Measurements from ENCODE around the gene OR5T1. TPM values are rescaled to one million over a fixed set of nuclear protein-coding genes. Genes with fewer than 3 reads are reported as not detected.

Gene OR5T1
- total and polyA plus RNA-seq, 2 experiments from 2014 or later: not detected

DNA sequence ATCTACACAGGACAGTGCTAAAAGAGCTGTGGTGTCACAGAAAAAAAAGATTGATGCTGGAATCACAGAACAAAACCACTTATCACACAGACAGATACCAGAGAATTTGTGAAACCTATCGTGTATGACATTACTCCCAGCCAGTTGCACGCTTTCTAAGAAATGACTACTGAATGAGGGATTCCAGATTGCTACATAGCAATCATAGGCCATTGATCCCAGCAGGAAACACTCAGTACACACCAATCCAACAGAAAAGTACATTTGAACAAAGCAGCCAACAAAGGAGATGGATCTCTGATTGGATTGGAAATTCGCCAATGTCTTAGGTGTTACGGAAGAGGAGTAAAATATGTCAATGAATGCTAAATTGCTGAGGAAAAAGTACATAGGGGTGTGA, 22.9 kb downstream of the OR5T1 start:
- TF ChIP-seq EZH2 (IDR thresholded peaks at IDR 0.05; ENCODE audit: insufficient read depth, poor library complexity, severe bottlenecking) (no peak), EZH2phosphoT487 (IDR thresholded peaks at IDR 0.05; ENCODE audit: insufficient read depth, low read depth) (no peak)
- no peaks in the 10 kb centered on the region for H3K9me3 ChIP-seq (ENCODE audit: low read depth)
- no peak overlapping the region for H3K4me2 ChIP-seq (ENCODE audit: unreplicated experiment)
- H3K4me1 ChIP-seq (ENCODE audit: insufficient read depth): no peaks in the 10 kb centered on the region
- no peak overlapping the region for H2AFZ ChIP-seq
- H3K36me3 ChIP-seq (ENCODE audit: low read depth): no peaks in the 10 kb centered on the region
- in situ Hi-C loops (cut with MboI): no loop called here
- no peaks in the 10 kb centered on the region for H3K79me2 ChIP-seq (ENCODE audit: insufficient read depth)
- H3K9ac ChIP-seq: no peak overlapping the region
- no peak overlapping the region for H3K4me3 ChIP-seq
- H3F3A ChIP-seq (ENCODE audit: insufficient read depth): no peaks in the 10 kb centered on the region
- H3K27ac ChIP-seq: no peak overlapping the region
- no peaks in the 10 kb centered on the region for H3K27me3 ChIP-seq (replicated peaks; ENCODE audit: insufficient read depth)
- DNase-seq: no peak
- WGBS, 2 experiments (ENCODE audit: low coverage in 1 of 2, low lambda C conversion rate in 2 of 2, missing lambda C conversion rate in 2 of 2): 26 to 39% methylated on average over 4 of the region's 4 CpGs
- no peaks in the 10 kb centered on the region for H3K9me2 ChIP-seq (ENCODE audit: insufficient read depth)
- no peaks in the 10 kb centered on the region for H4K20me1 ChIP-seq (ENCODE audit: insufficient read depth)

DNA sequence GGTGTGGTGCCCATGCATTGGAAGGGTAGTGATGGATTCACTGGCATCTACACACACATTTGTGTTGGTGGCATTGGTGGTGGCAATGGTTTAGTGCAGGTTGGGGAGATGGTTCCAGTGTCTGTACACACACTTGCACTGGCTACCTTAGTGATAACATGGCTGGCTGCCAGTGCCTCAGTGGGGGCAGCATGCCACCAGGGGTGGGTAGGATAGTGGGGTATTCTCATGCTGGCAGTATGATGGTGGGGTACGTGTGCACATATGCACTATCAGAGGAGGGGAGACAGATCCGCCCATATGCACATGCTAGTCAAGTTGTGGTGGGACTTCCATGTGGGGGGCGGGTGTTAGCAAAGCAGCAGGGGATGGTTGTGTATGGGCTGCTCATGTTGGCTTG, 33.9 kb downstream of the OR5T1 start:
- H3K4me3 ChIP-seq: no peak overlapping the region
- no peaks in the 10 kb centered on the region for H3K79me2 ChIP-seq (ENCODE audit: insufficient read depth)
- no peaks in the 10 kb centered on the region for H3F3A ChIP-seq (ENCODE audit: insufficient read depth)
- H4K20me1 ChIP-seq (ENCODE audit: insufficient read depth): no peaks in the 10 kb centered on the region
- H3K9me2 ChIP-seq (ENCODE audit: insufficient read depth): no peaks in the 10 kb centered on the region
- in situ Hi-C loops (cut with MboI): no loop called here
- no peaks in the 10 kb centered on the region for H3K9me3 ChIP-seq (ENCODE audit: low read depth)
- no peak overlapping the region for H3K9ac ChIP-seq
- no peak overlapping the region for H3K4me2 ChIP-seq (ENCODE audit: unreplicated experiment)
- DNase-seq: no peak
- 18 to 24% methylated on average over 3 of the region's 3 CpGs for WGBS, 2 experiments (ENCODE audit: low coverage in 1 of 2, low lambda C conversion rate in 2 of 2, missing lambda C conversion rate in 2 of 2)
- no peaks in the 10 kb centered on the region for H3K4me1 ChIP-seq (ENCODE audit: insufficient read depth)
- H2AFZ ChIP-seq: no peak overlapping the region
- no peak overlapping the region for H3K27ac ChIP-seq
- H3K27me3 ChIP-seq (replicated peaks; ENCODE audit: insufficient read depth): no peaks in the 10 kb centered on the region
- TF ChIP-seq EZH2phosphoT487 (IDR thresholded peaks at IDR 0.05; ENCODE audit: insufficient read depth, low read depth) (no peak), EZH2 (IDR thresholded peaks at IDR 0.05; ENCODE audit: insufficient read depth, poor library complexity, severe bottlenecking) (no peak)
- H3K36me3 ChIP-seq (ENCODE audit: low read depth): no peaks in the 10 kb centered on the region

DNA sequence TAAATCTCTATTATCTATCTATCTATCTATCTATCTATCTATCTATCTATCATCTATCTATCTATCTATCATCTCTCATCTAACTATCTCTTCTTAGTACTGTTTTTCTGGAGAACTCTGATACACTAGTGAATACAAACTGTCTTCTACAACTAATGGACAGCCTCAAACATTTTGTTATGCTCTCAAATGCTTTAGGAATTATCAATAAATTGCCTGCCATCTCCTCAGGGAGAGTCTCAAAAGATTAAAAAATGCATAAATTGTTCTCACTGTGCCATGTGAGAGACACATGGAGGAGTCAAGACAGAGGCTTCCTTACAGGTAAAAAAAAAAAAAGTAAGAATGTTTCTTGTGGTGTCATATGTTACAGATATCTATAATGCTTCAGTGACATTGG, 40.9 kb downstream of the OR5T1 start, which contains the start of gene OR8K3:
TSS of gene OR8K3 (plus strand) at position 301 of the 400 bp plus-strand sequence. CDS start 3,163 bp downstream, outside the sequence.
- H3K27ac ChIP-seq: no peak within 1 kb of the TSS
- no peaks in the 10 kb centered on the region for H3F3A ChIP-seq (ENCODE audit: insufficient read depth)
- H2AFZ ChIP-seq: no peak within 1 kb of the TSS
- no peak within 1 kb of the TSS for H3K4me2 ChIP-seq (ENCODE audit: unreplicated experiment)
- H3K36me3 ChIP-seq (ENCODE audit: low read depth): no peaks in the 10 kb centered on the region
- no peak within 1 kb of the TSS for H3K9ac ChIP-seq
- DNase-seq: no peak
- no peak for TF ChIP-seq EZH2phosphoT487 (IDR thresholded peaks at IDR 0.05; ENCODE audit: insufficient read depth, low read depth)
- no peak for TF ChIP-seq EZH2 (IDR thresholded peaks at IDR 0.05; ENCODE audit: insufficient read depth, poor library complexity, severe bottlenecking)
- in situ Hi-C loops (cut with MboI): no loop called here
- H3K79me2 ChIP-seq (ENCODE audit: insufficient read depth): no peaks in the 10 kb centered on the region
- no peaks in the 10 kb centered on the region for H4K20me1 ChIP-seq (ENCODE audit: insufficient read depth)
- H3K4me1 ChIP-seq (ENCODE audit: insufficient read depth): no peaks in the 10 kb centered on the region
- no peak within 1 kb of the TSS for H3K4me3 ChIP-seq
- no peaks in the 10 kb centered on the region for H3K9me2 ChIP-seq (ENCODE audit: insufficient read depth)
- H3K27me3 ChIP-seq (replicated peaks; ENCODE audit: insufficient read depth): no peaks in the 10 kb centered on the region
- no peaks in the 10 kb centered on the region for H3K9me3 ChIP-seq (ENCODE audit: low read depth)

Other genes with a start within 250 kb of the OR5T1 start
- not detected in 2 replicates for gene OR5AS1, start 246.5 kb upstream of the OR5T1 start, total RNA-seq (2014; rRNA removed; shearing (Covaris generic))
- not detected in 2 replicates for gene OR5AS1, start 246.5 kb upstream of the OR5T1 start, polyA plus RNA-seq (2016; fragmentation: Nextera tagmentation; extraction: Ambion mirVana)
- not detected in 2 replicates for gene OR8I2, start 180.8 kb upstream of the OR5T1 start, total RNA-seq (2014; rRNA removed; shearing (Covaris generic))
- gene OR8I2, start 180.8 kb upstream of the OR5T1 start, polyA plus RNA-seq (2016; fragmentation: Nextera tagmentation; extraction: Ambion mirVana): not detected in 2 replicates
- gene OR8H2, start 170.5 kb upstream of the OR5T1 start, total RNA-seq (2014; rRNA removed; shearing (Covaris generic)): not detected in 2 replicates
- not detected in 2 replicates for gene OR8H2, start 170.5 kb upstream of the OR5T1 start, polyA plus RNA-seq (2016; fragmentation: Nextera tagmentation; extraction: Ambion mirVana)
- not detected in 2 replicates for gene OR8H3, start 151.8 kb upstream of the OR5T1 start, total RNA-seq (2014; rRNA removed; shearing (Covaris generic))
- not detected in 2 replicates for gene OR8H3, start 151.8 kb upstream of the OR5T1 start, polyA plus RNA-seq (2016; fragmentation: Nextera tagmentation; extraction: Ambion mirVana)
- not detected in 2 replicates for gene OR8J3, start 134.0 kb upstream of the OR5T1 start, total RNA-seq (2014; rRNA removed; shearing (Covaris generic))
- gene OR8J3, start 134.0 kb upstream of the OR5T1 start, polyA plus RNA-seq (2016; fragmentation: Nextera tagmentation; extraction: Ambion mirVana): not detected in 2 replicates
- not detected in 2 replicates for gene OR8K5, start 113.8 kb upstream of the OR5T1 start, total RNA-seq (2014; rRNA removed; shearing (Covaris generic))
- gene OR8K5, start 113.8 kb upstream of the OR5T1 start, polyA plus RNA-seq (2016; fragmentation: Nextera tagmentation; extraction: Ambion mirVana): not detected in 2 replicates
- not detected in 2 replicates for gene OR5J2, start 97.5 kb upstream of the OR5T1 start, total RNA-seq (2014; rRNA removed; shearing (Covaris generic))
- gene OR5J2, start 97.5 kb upstream of the OR5T1 start, polyA plus RNA-seq (2016; fragmentation: Nextera tagmentation; extraction: Ambion mirVana): not detected in 2 replicates
- not detected in 2 replicates for gene OR5T2, start 39.9 kb upstream of the OR5T1 start, total RNA-seq (2014; rRNA removed; shearing (Covaris generic))
- gene OR5T2, start 39.9 kb upstream of the OR5T1 start, polyA plus RNA-seq (2016; fragmentation: Nextera tagmentation; extraction: Ambion mirVana): not detected in 2 replicates
- not detected in 2 replicates for gene OR5T3, start 21.9 kb upstream of the OR5T1 start, total RNA-seq (2014; rRNA removed; shearing (Covaris generic))
- gene OR5T3, start 21.9 kb upstream of the OR5T1 start, polyA plus RNA-seq (2016; fragmentation: Nextera tagmentation; extraction: Ambion mirVana): not detected in 2 replicates
- not detected in 2 replicates for gene OR8H1, start 18.1 kb downstream of the OR5T1 start, total RNA-seq (2014; rRNA removed; shearing (Covaris generic))
- not detected in 2 replicates for gene OR8H1, start 18.1 kb downstream of the OR5T1 start, polyA plus RNA-seq (2016; fragmentation: Nextera tagmentation; extraction: Ambion mirVana)
- gene OR8K3, start 41.0 kb downstream of the OR5T1 start, total RNA-seq (2014; rRNA removed; shearing (Covaris generic)): not detected in 2 replicates
- gene OR8K3, start 41.0 kb downstream of the OR5T1 start, polyA plus RNA-seq (2016; fragmentation: Nextera tagmentation; extraction: Ambion mirVana): not detected in 2 replicates
- gene OR8K1, start 71.9 kb downstream of the OR5T1 start, total RNA-seq (2014; rRNA removed; shearing (Covaris generic)): not detected in 2 replicates
- gene OR8K1, start 71.9 kb downstream of the OR5T1 start, polyA plus RNA-seq (2016; fragmentation: Nextera tagmentation; extraction: Ambion mirVana): not detected in 2 replicates
- gene OR8J1, start 80.1 kb downstream of the OR5T1 start, total RNA-seq (2014; rRNA removed; shearing (Covaris generic)): not detected in 2 replicates
- not detected in 2 replicates for gene OR8J1, start 80.1 kb downstream of the OR5T1 start, polyA plus RNA-seq (2016; fragmentation: Nextera tagmentation; extraction: Ambion mirVana)
- gene OR8U1, start 101.5 kb downstream of the OR5T1 start, total RNA-seq (2014; rRNA removed; shearing (Covaris generic)): not detected in 2 replicates
- gene OR8U1, start 101.5 kb downstream of the OR5T1 start, polyA plus RNA-seq (2016; fragmentation: Nextera tagmentation; extraction: Ambion mirVana): not detected in 2 replicates
- not detected in 2 replicates for gene OR5AL1, start 138.5 kb downstream of the OR5T1 start, total RNA-seq (2014; rRNA removed; shearing (Covaris generic))
- gene OR5AL1, start 138.5 kb downstream of the OR5T1 start, polyA plus RNA-seq (2016; fragmentation: Nextera tagmentation; extraction: Ambion mirVana): not detected in 2 replicates
- not detected in 2 replicates for gene OR5M3, start 199.2 kb downstream of the OR5T1 start, total RNA-seq (2014; rRNA removed; shearing (Covaris generic))
- not detected in 2 replicates for gene OR5M3, start 199.2 kb downstream of the OR5T1 start, polyA plus RNA-seq (2016; fragmentation: Nextera tagmentation; extraction: Ambion mirVana)
- not detected in 2 replicates for gene OR5M8, start 217.2 kb downstream of the OR5T1 start, total RNA-seq (2014; rRNA removed; shearing (Covaris generic))
- gene OR5M8, start 217.2 kb downstream of the OR5T1 start, polyA plus RNA-seq (2016; fragmentation: Nextera tagmentation; extraction: Ambion mirVana): not detected in 2 replicates